Thyroid gland (tissue), 4 donors: ENCODE data around the gene CHML. TPM values are rescaled to one million over a fixed set of nuclear protein-coding genes. Genes with fewer than 3 reads are reported as not detected.

ENCODE experiments used
- DNase-seq, 2 donors: peaks; one replicate each; pipeline ENCODE4 v3.0.0-alpha.2; 2019
- H3K27ac ChIP-seq, 3 donors: fragments of 200-600 bp; sonication (generic); 1 replicate in 2 of 3; 2 replicates in 1 of 3; pipeline ENCODE4 v1.5.1; 2016 to 2019; ENCODE audit warnings: mild to moderate bottlenecking in 1 of 3, moderate library complexity in 1 of 3
- H3K27me3 ChIP-seq: fragments of 200-600 bp; sonication (generic); one replicate; pipeline ENCODE4 v1.5.1; 2019
- H3K36me3 ChIP-seq, 2 donors: fragments of 200-600 bp; sonication (generic); one replicate each; pipeline ENCODE4 v1.5.1; 2016 to 2019
- H3K4me1 ChIP-seq, 2 donors: fragments of 200-600 bp; sonication (generic); one replicate each; pipeline ENCODE4 v1.5.1; 2017 to 2019
- H3K4me3 ChIP-seq, 3 donors: fragments of 200-600 bp; sonication (generic); replicated peaks in 1 of 3; 1 replicate in 2 of 3; 2 replicates in 1 of 3; pipeline ENCODE4 v1.5.1; 2016; ENCODE audit warnings: mild to moderate bottlenecking in 1 of 3
- H3K9me3 ChIP-seq: fragments of 200-600 bp; sonication (generic); one replicate; pipeline ENCODE4 v1.5.1; 2017
- POLR2A ChIP-seq, 2 donors: fragments of 450-650 bp; IDR thresholded peaks; one replicate each; pipeline ENCODE4 v1.6.1; 2017; ENCODE audit warnings: antibody characterized with exemption in 2 of 2, mild to moderate bottlenecking in 2 of 2, moderate library complexity in 1 of 2
- WGBS, 2 donors: methylation state at CpG; one replicate each; pipeline ENCODE4 v1.1.5; 2017; 5-methylcytosine and 5-hydroxymethylcytosine counted together
- intact Hi-C: fragments of 100-400 bp; cut with DNase I; formaldehyde crosslinking; loops from one replicate; pipeline ENCODE4 v1.15.1; 2023
- total RNA-seq, 4 donors: library from RNA; depleted of rRNA; stranded (reverse); fragments of >200 nt; gene quantifications; one replicate each; pipeline ENCODE4 v1.2.3, GENCODE V29; 2016
- TF ChIP-seq, protein P1 (sequence below), 6 experiments: fragments of 200-600 bp in 3 of 6; fragments of 450-650 bp in 3 of 6; sonication (generic) in 3 of 6; IDR thresholded peaks; one replicate each; pipeline ENCODE4 v1.5.1; 2016 to 2019; ENCODE audit warnings: antibody characterized with exemption in 6 of 6, mild to moderate bottlenecking in 2 of 6, inconsistent platforms in 1 of 6, moderate library complexity in 1 of 6

CHML gene
- total RNA-seq, 4 donors from 2014 or later: 7.9 to 13.9 (median 11.3) TPM

DNA sequence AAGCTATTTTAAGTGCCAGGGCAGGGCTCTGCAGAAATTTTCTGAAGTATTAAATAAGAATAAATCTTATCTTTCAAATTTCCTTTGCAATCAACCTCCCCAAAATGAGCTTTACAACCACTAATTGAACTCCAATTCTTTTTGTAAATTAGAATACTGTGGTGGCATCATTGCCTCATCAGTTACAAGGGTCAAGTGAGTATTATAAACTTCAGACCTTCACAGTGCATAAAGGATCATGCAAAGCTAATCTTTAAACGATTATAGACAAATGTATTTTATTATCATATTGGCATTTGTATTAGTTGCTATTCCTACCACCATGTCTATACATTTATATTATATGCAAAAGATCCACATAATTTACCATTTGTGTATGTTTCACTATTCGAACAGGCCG is 7.2 kb downstream of the CHML start:
- intact Hi-C loops: no loop called here
- Histone ChIP-seq H3K27ac (no peak overlapping the region), H3K4me3 (no peak overlapping the region), H3K27me3 (no peaks in the 10 kb centered on the region), H3K4me1 (peaks cover 7 to 17% of the 10 kb centered on the region in 2 donors), H3K9me3 (no peaks in the 10 kb centered on the region), H3K36me3 (no peaks in the 10 kb centered on the region)
- TF ChIP-seq POLR2A (IDR thresholded peaks at IDR 0.05): no peak
- TF ChIP-seq, protein P1, sequence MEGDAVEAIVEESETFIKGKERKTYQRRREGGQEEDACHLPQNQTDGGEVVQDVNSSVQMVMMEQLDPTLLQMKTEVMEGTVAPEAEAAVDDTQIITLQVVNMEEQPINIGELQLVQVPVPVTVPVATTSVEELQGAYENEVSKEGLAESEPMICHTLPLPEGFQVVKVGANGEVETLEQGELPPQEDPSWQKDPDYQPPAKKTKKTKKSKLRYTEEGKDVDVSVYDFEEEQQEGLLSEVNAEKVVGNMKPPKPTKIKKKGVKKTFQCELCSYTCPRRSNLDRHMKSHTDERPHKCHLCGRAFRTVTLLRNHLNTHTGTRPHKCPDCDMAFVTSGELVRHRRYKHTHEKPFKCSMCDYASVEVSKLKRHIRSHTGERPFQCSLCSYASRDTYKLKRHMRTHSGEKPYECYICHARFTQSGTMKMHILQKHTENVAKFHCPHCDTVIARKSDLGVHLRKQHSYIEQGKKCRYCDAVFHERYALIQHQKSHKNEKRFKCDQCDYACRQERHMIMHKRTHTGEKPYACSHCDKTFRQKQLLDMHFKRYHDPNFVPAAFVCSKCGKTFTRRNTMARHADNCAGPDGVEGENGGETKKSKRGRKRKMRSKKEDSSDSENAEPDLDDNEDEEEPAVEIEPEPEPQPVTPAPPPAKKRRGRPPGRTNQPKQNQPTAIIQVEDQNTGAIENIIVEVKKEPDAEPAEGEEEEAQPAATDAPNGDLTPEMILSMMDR (IDR thresholded peaks at IDR 0.05): no peak
- no peak for DNase-seq
- WGBS, 2 donors: 91 to 97% methylated on average over 3 of the region's 3 CpGs

DNA sequence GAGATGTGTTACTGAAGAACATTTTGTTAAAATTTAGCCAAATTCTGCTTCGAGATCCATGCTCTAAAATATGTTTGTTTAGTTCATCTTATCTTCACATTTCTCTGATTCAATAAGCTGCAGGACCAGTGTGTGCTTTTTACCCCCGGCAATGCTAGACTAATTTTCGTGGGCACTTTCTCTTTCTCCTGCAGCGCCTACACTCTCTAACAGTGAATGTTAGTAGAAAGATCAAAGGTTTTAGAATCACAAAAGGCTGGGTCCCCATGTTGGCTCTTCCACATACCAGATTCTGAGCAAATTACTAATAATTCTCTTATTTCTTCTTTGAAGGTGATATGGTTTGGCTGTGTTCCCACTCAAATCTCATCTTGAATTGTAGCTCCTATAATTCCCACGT is 8.5 kb downstream of the CHML start:
- H3K36me3 ChIP-seq: no peaks in the 10 kb centered on the region
- 85 to 90% methylated on average over 5 of the region's 5 CpGs for WGBS, 2 donors
- H3K27ac ChIP-seq: no peak overlapping the region
- TF ChIP-seq, protein P1 (IDR thresholded peaks at IDR 0.05): no peak
- TF ChIP-seq POLR2A (IDR thresholded peaks at IDR 0.05): no peak
- peaks cover 0 to 4% of the 10 kb centered on the region in 2 donors for H3K4me1 ChIP-seq
- H3K9me3 ChIP-seq: no peaks in the 10 kb centered on the region
- intact Hi-C loops: no loop called here
- H3K4me3 ChIP-seq: no peak overlapping the region
- H3K27me3 ChIP-seq: no peaks in the 10 kb centered on the region
- no peak for DNase-seq

DNA sequence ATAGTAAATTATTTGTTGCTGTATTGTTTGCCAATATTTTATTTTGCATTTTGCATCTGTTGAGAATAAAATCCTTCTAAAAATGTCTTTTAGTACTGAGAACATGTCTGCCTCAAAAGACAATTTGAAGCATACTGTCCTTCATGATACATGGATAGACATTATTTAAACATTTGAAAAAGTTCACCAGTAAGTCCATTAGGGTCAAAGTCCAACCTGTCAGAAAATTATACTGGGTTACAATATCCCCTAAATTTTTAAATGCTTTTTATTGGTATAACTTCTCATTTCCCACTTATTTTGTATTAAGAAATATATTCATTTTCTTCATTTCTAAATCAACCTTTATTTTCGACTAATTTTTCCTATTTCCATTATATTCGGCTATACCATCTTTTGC is 9.3 kb downstream of the CHML start:
- H3K36me3 ChIP-seq: no peaks in the 10 kb centered on the region
- no peak overlapping the region for H3K27ac ChIP-seq

DNA sequence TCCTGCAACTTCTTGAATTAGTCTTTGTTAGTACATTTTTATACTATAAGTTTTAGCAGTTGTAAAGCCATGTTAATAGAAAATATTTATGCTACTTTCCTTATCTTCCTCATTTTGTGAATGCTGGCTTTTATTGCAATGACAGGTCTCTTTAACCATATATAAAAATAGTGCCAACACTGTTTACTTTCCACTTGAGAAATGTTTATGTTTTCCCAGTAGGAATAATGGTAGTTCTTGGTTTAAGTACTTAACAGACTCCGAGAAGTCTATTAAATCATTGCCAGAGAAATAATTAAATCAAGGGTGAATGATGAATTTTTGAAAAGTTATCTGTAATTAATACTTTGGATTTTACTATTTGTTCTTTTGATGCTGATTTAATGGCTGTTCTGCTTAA is 9.7 kb downstream of the CHML start:
- Histone ChIP-seq H3K27me3 (no peaks in the 10 kb centered on the region), H3K9me3 (no peaks in the 10 kb centered on the region), H3K27ac (no peak overlapping the region), H3K36me3 (no peaks in the 10 kb centered on the region), H3K4me3 (no peak overlapping the region), H3K4me1 (no peaks in the 10 kb centered on the region)
- TF ChIP-seq, protein P1 (IDR thresholded peaks at IDR 0.05): no peak
- no peak for TF ChIP-seq POLR2A (IDR thresholded peaks at IDR 0.05)
- intact Hi-C loops: no loop called here
- WGBS, 2 donors: 93 to 98% methylated on average over 1 of the region's 1 CpG
- no peak for DNase-seq

More for the DNA sequence above, 9.3 kb downstream of the CHML start:
- 98 to 99% methylated on average over 2 of the region's 2 CpGs for WGBS, 2 donors
- no peaks in the 10 kb centered on the region for H3K27me3 ChIP-seq
- TF ChIP-seq POLR2A (IDR thresholded peaks at IDR 0.05): no peak
- TF ChIP-seq, protein P1 (IDR thresholded peaks at IDR 0.05): no peak
- no peaks in the 10 kb centered on the region for H3K9me3 ChIP-seq
- H3K4me3 ChIP-seq: no peak overlapping the region
- intact Hi-C loops: no loop called here
- no peak for DNase-seq
- no peaks in the 10 kb centered on the region for H3K4me1 ChIP-seq

DNA sequence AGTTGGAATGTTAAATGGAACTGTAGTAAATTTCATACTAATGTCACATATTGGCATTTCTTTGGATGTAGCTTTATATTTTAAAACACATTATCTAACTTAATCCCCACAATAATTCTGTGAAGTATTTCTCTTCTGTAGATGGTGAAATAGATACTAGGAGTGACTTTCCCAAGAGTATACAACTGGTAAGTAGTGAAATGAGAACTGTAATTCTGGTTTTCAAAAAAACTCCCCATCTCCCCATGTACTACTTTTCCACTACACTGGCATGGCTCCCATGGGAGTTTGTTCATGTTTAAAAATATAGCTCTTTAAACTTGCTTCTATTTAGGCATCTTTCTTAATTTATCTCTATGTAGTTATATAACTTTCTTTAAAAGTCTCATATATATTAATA is 10.2 kb downstream of the CHML start:
- Histone ChIP-seq H3K4me3 (no peak overlapping the region), H3K27ac (no peak overlapping the region), H3K4me1 (no peaks in the 10 kb centered on the region), H3K9me3 (no peaks in the 10 kb centered on the region), H3K36me3 (no peaks in the 10 kb centered on the region), H3K27me3 (no peaks in the 10 kb centered on the region)
- intact Hi-C loops: no loop called here
- TF ChIP-seq POLR2A (IDR thresholded peaks at IDR 0.05): no peak
- TF ChIP-seq, protein P1 (IDR thresholded peaks at IDR 0.05): no peak
- no peak for DNase-seq
